Measurements from ENCODE around the gene VWA1. TPM values are rescaled to one million over a fixed set of nuclear protein-coding genes. Genes with fewer than 3 reads are reported as not detected.
A peak's percentile ranks its signal among the peaks of the same experiment; 100 is the strongest.
"Not testable (repeated sequence)": the region's sequence is repeated elsewhere in the genome, so short reads cannot be mapped to it uniquely, and the experiment has no call there.

VWA1 gene
- total RNA-seq, 5 donors from 2014 or later (not counting 1 experiment from before 2014, with no cell fraction given), result 0.15 to 0.54 (median 0.26) TPM; not detected in 2

DNA sequence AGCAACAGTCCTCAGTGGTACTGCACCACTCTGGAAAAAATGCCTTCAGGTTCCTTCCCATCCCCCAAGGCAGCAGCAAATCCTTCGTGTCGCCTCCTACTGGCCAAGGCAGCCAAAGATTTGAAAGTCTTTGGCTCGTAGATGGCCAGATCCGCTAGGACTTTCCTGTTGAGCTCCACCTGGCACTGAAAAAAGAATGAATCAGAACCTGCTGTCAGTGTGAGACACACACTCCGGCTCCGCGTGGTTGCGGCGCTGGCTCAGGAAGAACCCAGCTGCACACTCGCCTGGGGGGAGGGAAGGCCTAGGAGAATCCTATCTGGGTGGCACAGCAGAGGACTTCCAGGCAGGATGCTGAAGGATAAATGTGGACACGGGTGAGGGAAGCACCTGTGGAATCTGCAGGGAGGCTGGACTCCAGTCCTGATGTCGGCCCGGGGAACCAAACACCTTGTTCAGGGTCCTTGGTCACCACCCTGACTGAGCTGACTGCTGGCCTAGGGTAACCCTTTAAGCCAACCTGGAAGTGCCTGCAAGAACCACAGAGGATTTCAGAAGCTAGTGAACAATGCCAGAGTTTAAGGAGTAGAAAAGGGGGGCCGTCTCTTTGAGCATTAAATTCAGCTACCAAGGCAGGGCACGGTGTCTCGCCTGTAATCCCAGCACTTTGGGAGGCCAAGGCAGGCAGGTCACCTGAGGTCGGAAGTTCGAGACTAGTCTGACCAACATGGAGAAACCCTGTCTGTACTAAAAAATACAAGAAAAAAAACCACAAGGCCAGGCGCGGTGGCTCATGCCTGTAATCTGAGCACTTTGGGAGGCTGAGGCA, 33.2 kb upstream of the VWA1 start:
- Histone ChIP-seq H3K27ac (ENCODE audit: low read length) (no peak overlapping the region), H3K27me3 (replicated peaks in 1 of 2; ENCODE audit: control insufficient read depth in 2 of 2, extremely low read depth in 1 of 2, insufficient read depth in 2 of 2, low read length in 1 of 2) (no peaks in the 10 kb centered on the region), H3K4me1 (ENCODE audit: control insufficient read depth in 1 of 2, extremely low read depth in 1 of 2, insufficient read depth in 2 of 2, low read length in 2 of 2) (peaks cover 27 to 58% of the 10 kb centered on the region in 2 experiments), H3K9me3 (no peaks in the 10 kb centered on the region), H3K36me3 (ENCODE audit: control insufficient read depth in 2 of 2, extremely low read depth in 1 of 2, insufficient read depth in 1 of 2, low read length in 1 of 2) (peaks cover 14 to 57% of the 10 kb centered on the region in 2 donors), H3K4me3 (ENCODE audit: control insufficient read depth in 1 of 2, extremely low read depth in 1 of 2, low read length in 1 of 2) (no peak overlapping the region)
- peaks cover 27% of the 10 kb centered on the region for H3K36me3 Mint-ChIP-seq
- CTCF ChIA-PET, result interaction anchor here in 1 of 2 donors (0.6 kb wide), 1 partner anchor 87 kb away, joined by 3 read pairs; no protein-coding TSS in a partner anchor
- no peaks in the 10 kb centered on the region for H3K27me3 Mint-ChIP-seq
- no peaks in the 10 kb centered on the region for H3K9me3 Mint-ChIP-seq
- ATAC-seq (replicated peaks in 1 of 4), result no peak
- peak in 5 of 35 experiments; percentile 16 to 52 (median 24) for DNase-seq
- POLR2A ChIA-PET, result interaction anchor here in 1 of 2 donors (0.7 kb wide), 1 partner anchor 27 kb away, joined by 4 read pairs; the partner anchor contains the start of gene AURKAIP1
- 88% methylated on average over 18 of the region's 20 CpGs for WGBS (ENCODE audit: insufficient coverage)
- H3K27ac Mint-ChIP-seq, result peak overlapping the region; percentile 16 to 59
- peaks cover 47 to 72% (median 57%) of the 10 kb centered on the region in 3 donors for H3K4me1 Mint-ChIP-seq
- peak overlapping the region in 1 of 3 donors; percentile 64 for H3K4me3 Mint-ChIP-seq

DNA sequence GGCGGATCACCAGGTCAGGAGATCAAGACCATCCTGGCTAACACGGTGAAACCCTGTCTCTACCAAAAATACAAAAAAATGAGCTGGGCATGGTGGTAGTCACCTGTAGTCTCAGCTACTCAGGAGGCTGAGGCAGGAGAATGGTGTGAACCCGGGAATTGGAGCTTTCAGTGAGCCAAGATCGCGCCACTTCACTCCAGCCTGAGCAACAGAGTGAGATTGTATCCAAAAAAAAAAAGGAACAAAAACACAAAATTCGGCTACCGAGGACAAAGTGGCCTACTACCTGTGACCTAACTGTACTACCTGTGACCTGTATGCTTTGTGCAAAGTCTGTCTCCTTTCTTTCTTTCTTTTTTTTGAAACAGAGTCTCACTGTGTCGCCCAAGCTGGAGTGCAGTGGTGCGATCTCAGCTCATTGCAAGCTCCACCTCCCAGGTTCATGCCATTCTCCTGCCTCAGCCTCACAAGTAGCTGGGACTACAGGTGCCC, 32.5 kb upstream of the VWA1 start:
- Mint-ChIP-seq H3K36me3 (peaks cover 27% of the 10 kb centered on the region), H3K4me1 (peaks cover 45 to 66% (median 52%) of the 10 kb centered on the region in 3 donors), H3K4me3 (peak overlapping the region in 2 of 3 donors; percentile 17 to 34)
- ATAC-seq (replicated peaks in 1 of 4); H3K9me3 Mint-ChIP-seq; H3K27me3 ChIP-seq (replicated peaks in 1 of 2; ENCODE audit: control insufficient read depth in 2 of 2, extremely low read depth in 1 of 2, insufficient read depth in 2 of 2, low read length in 1 of 2); H3K9me3 ChIP-seq; DNase-seq; H3K27ac Mint-ChIP-seq; H3K4me3 ChIP-seq (ENCODE audit: control insufficient read depth in 1 of 2, extremely low read depth in 1 of 2, low read length in 1 of 2); H3K27ac ChIP-seq (ENCODE audit: low read length); H3K27me3 Mint-ChIP-seq: not testable (repeated sequence)
- ChIA-PET POLR2A (interaction anchor here in 1 of 2 donors (0.7 kb wide), 1 partner anchor 28 kb away, joined by 4 read pairs; the partner anchor contains the start of gene AURKAIP1), CTCF (interaction anchor here in 1 of 2 donors (0.6 kb wide), 1 partner anchor 87 kb away, joined by 3 read pairs; no protein-coding TSS in a partner anchor)
- Histone ChIP-seq H3K36me3 (ENCODE audit: control insufficient read depth in 2 of 2, extremely low read depth in 1 of 2, insufficient read depth in 1 of 2, low read length in 1 of 2) (peaks cover 14 to 51% of the 10 kb centered on the region in 2 donors), H3K4me1 (ENCODE audit: control insufficient read depth in 1 of 2, extremely low read depth in 1 of 2, insufficient read depth in 2 of 2, low read length in 2 of 2) (peaks cover 23 to 56% of the 10 kb centered on the region in 2 experiments)
- 89% methylated on average over 3 of the region's 9 CpGs for WGBS (ENCODE audit: insufficient coverage)

GRCh38 chr1:1403653-1404052, 31.8 kb upstream of the VWA1 start:
- Mint-ChIP-seq H3K27ac (peak overlapping the region in 1 of 2 donors; percentile 14), H3K4me1 (peaks cover 45 to 66% (median 52%) of the 10 kb centered on the region in 3 donors), H3K27me3 (no peaks in the 10 kb centered on the region), H3K9me3 (no peaks in the 10 kb centered on the region), H3K4me3 (peak overlapping the region; percentile 7 to 22 (median 17)), H3K36me3 (peaks cover 27% of the 10 kb centered on the region)
- WGBS (ENCODE audit: insufficient coverage), result 89% methylated on average over 6 of the region's 7 CpGs
- ATAC-seq (replicated peaks in 1 of 4) (no peak), DNase-seq (no peak)
- Histone ChIP-seq H3K27me3 (replicated peaks in 1 of 2; ENCODE audit: control insufficient read depth in 2 of 2, extremely low read depth in 1 of 2, insufficient read depth in 2 of 2, low read length in 1 of 2) (no peaks in the 10 kb centered on the region), H3K4me3 (ENCODE audit: control insufficient read depth in 1 of 2, extremely low read depth in 1 of 2, low read length in 1 of 2) (no peak overlapping the region), H3K9me3 (no peaks in the 10 kb centered on the region), H3K4me1 (ENCODE audit: control insufficient read depth in 1 of 2, extremely low read depth in 1 of 2, insufficient read depth in 2 of 2, low read length in 2 of 2) (peaks cover 22 to 56% of the 10 kb centered on the region in 2 experiments), H3K36me3 (ENCODE audit: control insufficient read depth in 2 of 2, extremely low read depth in 1 of 2, insufficient read depth in 1 of 2, low read length in 1 of 2) (peaks cover 14 to 50% of the 10 kb centered on the region in 2 donors), H3K27ac (ENCODE audit: low read length) (no peak overlapping the region)
- CTCF ChIA-PET, result no interaction called here
- POLR2A ChIA-PET, result no interaction called here

GRCh38 chr1:1406101-1406820, 29.2 kb upstream of the VWA1 start:
- peak overlapping the region; percentile 82 to 87 for H3K27ac Mint-ChIP-seq
- H3K4me1 Mint-ChIP-seq, result peaks cover 31 to 57% (median 48%) of the 10 kb centered on the region in 3 donors
- no peak for DNase-seq
- ChIA-PET POLR2A (interaction anchor here in 1 of 2 donors (0.6 kb wide), 1 partner anchor 40 kb away, joined by 3 read pairs; no protein-coding TSS in a partner anchor), CTCF (no interaction called here)
- peaks cover 23% of the 10 kb centered on the region for H3K36me3 Mint-ChIP-seq
- peak overlapping the region; percentile 89 to 95 (median 91) for H3K4me3 Mint-ChIP-seq
- no peaks in the 10 kb centered on the region for H3K9me3 ChIP-seq
- peak overlapping the region; percentile 76 to 85 for H3K4me3 ChIP-seq (ENCODE audit: control insufficient read depth in 1 of 2, extremely low read depth in 1 of 2, low read length in 1 of 2)
- ATAC-seq (replicated peaks in 1 of 4), result no peak
- H3K27me3 ChIP-seq (replicated peaks in 1 of 2; ENCODE audit: control insufficient read depth in 2 of 2, extremely low read depth in 1 of 2, insufficient read depth in 2 of 2, low read length in 1 of 2), result no peaks in the 10 kb centered on the region
- H3K27ac ChIP-seq (ENCODE audit: low read length), result peak overlapping the region; percentile 67
- peaks cover 7 to 41% of the 10 kb centered on the region in 2 donors for H3K36me3 ChIP-seq (ENCODE audit: control insufficient read depth in 2 of 2, extremely low read depth in 1 of 2, insufficient read depth in 1 of 2, low read length in 1 of 2)
- H3K27me3 Mint-ChIP-seq, result no peaks in the 10 kb centered on the region
- H3K4me1 ChIP-seq (ENCODE audit: control insufficient read depth in 1 of 2, extremely low read depth in 1 of 2, insufficient read depth in 2 of 2, low read length in 2 of 2), result peaks cover 11 to 44% of the 10 kb centered on the region in 2 experiments
- WGBS (ENCODE audit: insufficient coverage), result 40% methylated on average over 34 of the region's 43 CpGs
- H3K9me3 Mint-ChIP-seq, result no peaks in the 10 kb centered on the region

DNA sequence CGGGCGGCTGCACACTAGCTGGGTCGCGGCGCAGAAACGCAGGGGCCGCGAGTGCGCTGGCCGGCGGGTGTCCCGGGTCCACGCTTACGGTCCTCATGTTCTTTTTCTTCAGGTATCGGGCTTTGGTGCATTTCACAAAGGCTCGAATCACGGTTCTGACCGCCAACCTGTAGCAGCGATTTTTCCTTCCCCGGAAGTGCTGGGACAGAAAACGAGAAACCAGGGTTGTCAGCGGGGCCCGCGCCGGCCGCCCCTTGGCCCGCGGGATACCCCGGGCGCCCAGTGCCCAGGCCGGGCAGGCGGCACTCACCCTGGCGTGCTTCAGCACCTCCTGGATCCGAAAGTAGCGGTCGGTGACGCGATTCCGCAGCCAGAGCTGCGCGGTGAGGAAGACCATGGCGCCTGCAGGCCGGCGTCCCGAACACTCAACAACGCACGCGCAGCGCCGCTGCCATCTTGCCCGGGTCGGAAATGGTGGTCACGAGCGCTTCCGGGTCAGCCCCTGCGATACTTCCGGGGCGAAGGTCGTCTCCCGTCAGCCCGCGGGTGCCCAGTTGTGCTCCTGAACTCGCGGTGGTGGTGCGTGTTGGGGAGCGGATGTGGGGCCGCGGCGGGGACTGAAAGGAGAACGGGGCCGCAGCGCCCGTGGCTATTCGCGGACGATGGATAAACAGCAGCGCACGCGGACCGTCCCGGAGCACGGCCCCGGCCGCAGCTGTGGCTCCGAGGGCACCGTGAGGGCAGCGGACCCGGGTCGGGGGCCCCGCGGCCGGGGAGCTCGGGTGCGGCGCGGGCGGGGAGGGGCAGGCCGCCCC, 28.5 kb upstream of the VWA1 start, which contains the start of gene MRPL20:
Gene MRPL20 (minus strand): TSS at position 473 of the 815 bp plus-strand sequence. CDS start 76 bp downstream, at position 397.
- peaks cover 11 to 40% of the 10 kb centered on the region in 2 experiments for H3K4me1 ChIP-seq (ENCODE audit: control insufficient read depth in 1 of 2, extremely low read depth in 1 of 2, insufficient read depth in 2 of 2, low read length in 2 of 2)
- H3K9me3 ChIP-seq, result no peaks in the 10 kb centered on the region
- H3K27ac ChIP-seq (ENCODE audit: low read length), result peak within 1 kb of the TSS; percentile 67
- Mint-ChIP-seq H3K27ac (peak within 1 kb of the TSS; percentile 93 to 97), H3K36me3 (peaks cover 22% of the 10 kb centered on the region), H3K27me3 (no peaks in the 10 kb centered on the region), H3K4me1 (peaks cover 33 to 52% (median 44%) of the 10 kb centered on the region in 3 donors), H3K4me3 (peak within 1 kb of the TSS; percentile 89 to 95 (median 91)), H3K9me3 (no peaks in the 10 kb centered on the region)
- H3K27me3 ChIP-seq (replicated peaks in 1 of 2; ENCODE audit: control insufficient read depth in 2 of 2, extremely low read depth in 1 of 2, insufficient read depth in 2 of 2, low read length in 1 of 2), result no peaks in the 10 kb centered on the region
- DNase-seq (peak; percentile 90 to 98 (median 96)), ATAC-seq (replicated peaks in 1 of 4) (peak; percentile 95 to 97 (median 96))
- WGBS (ENCODE audit: insufficient coverage), result under 1% methylated on average over 97 of the region's 98 CpGs
- peak within 1 kb of the TSS; percentile 76 to 85 for H3K4me3 ChIP-seq (ENCODE audit: control insufficient read depth in 1 of 2, extremely low read depth in 1 of 2, low read length in 1 of 2)
- peaks cover 4 to 34% of the 10 kb centered on the region in 2 donors for H3K36me3 ChIP-seq (ENCODE audit: control insufficient read depth in 2 of 2, extremely low read depth in 1 of 2, insufficient read depth in 1 of 2, low read length in 1 of 2)
- ChIA-PET POLR2A (no interaction called here), CTCF (interaction anchor here in 1 of 2 donors (0.8 to 1.2 kb wide), 3 partner anchors 8 to 98 kb away, joined by 3 to 8 read pairs (median 5); partner anchors contain the start of genes AURKAIP1 and CCNL2)
